HepG2 (cell line): ENCODE results near the gene RER1. TPM values are rescaled to one million over a fixed set of nuclear protein-coding genes. Genes with fewer than 3 reads are reported as not detected.
A peak's percentile ranks its signal among the peaks of the same experiment; 100 is the strongest.

Experiments
- ATAC-seq: fragments of 200-7000 bp; cut with Tn5 transposase; 3 replicates; pipeline ENCODE4 v1.9.1; 2020; ENCODE audit warnings: mild to moderate bottlenecking, moderate library complexity
- BruUV-seq: library from RNA; stranded (reverse); fragments of 400-500 nt; replicated peaks from 2 replicates; lab custom pipeline; 2021; lab: Mats Ljungman, UMichigan
- CTCF ChIA-PET: fragments of 300-600 bp; formaldehyde crosslinking; extraction: SDS; loops from one replicate; lab custom pipeline; 2021; ENCODE audit warnings: low total read pairs, inconsistent platforms, low intra/inter-chr PET ratio; lab: Yijun Ruan, JAX
- POLR2A ChIA-PET: fragments of 350-600 bp; sonication (Branson Sonifier 250); formaldehyde crosslinking; loops from one replicate; lab custom pipeline; 2020; ENCODE audit warnings: antibody characterized with exemption, inconsistent platforms; lab: Yijun Ruan, JAX
- DNase-seq: peaks from one replicate; pipeline ENCODE4 v3.0.0-alpha.2; 2015; ENCODE audit warnings: low spot score
- FAIRE-seq: peaks from 3 replicates; lab custom pipeline; 2011; peaks lifted over from hg19 to GRCh38; lab: Jason Lieb, UNC
- H2AFZ ChIP-seq: one replicate; pipeline ENCODE4 v1.6.1; 2011; ENCODE audit warnings: low read length, inconsistent platforms
- H3K27ac ChIP-seq: fragments of 300-600 bp; 3 replicates; pipeline ENCODE4 v1.8.0; 2011; ENCODE audit warnings: mixed run types, mild to moderate bottlenecking, mixed read lengths, low read length, inconsistent platforms; ENCODE audit not compliant: insufficient read depth; ENCODE audit errors: extremely low read length
- H3K27me3 ChIP-seq, 2 experiments: fragments of 200-600 bp in 1 of 2; 2 replicates in 1 of 2; 3 replicates in 1 of 2; pipeline versions ENCODE4 v1.6.0 to v1.8.0; 2011; ENCODE audit warnings: low read length in 2 of 2, mild to moderate bottlenecking in 2 of 2, moderate library complexity in 2 of 2, inconsistent platforms in 1 of 2; ENCODE audit not compliant: insufficient read depth in 2 of 2, control insufficient read depth in 1 of 2
- H3K36me3 ChIP-seq, 2 experiments: fragments of 200-600 bp in 1 of 2; replicated peaks in 1 of 2; 2 replicates in 1 of 2; 3 replicates in 1 of 2; pipeline versions ENCODE4 v1.5.1 to v1.8.0; 2011; ENCODE audit warnings: low read length in 2 of 2, inconsistent platforms in 1 of 2; ENCODE audit not compliant: insufficient read depth in 2 of 2, control insufficient read depth in 1 of 2
- H3K4me1 ChIP-seq: 2 replicates; pipeline ENCODE4 v1.5.1; 2012; ENCODE audit warnings: low read length, inconsistent platforms; ENCODE audit not compliant: insufficient read depth
- H3K4me2 ChIP-seq: 2 replicates; pipeline ENCODE4 v1.6.0; 2011; ENCODE audit warnings: low read depth, low read length, inconsistent platforms
- H3K4me3 ChIP-seq, 3 experiments: fragments of 200-600 bp in 1 of 3; sonication (generic), shearing (Covaris generic) in 1 of 3; replicated peaks in 1 of 3; 2 replicates each; pipeline ENCODE4 v1.5.1; 2011 to 2016; ENCODE audit warnings: low read length in 3 of 3, inconsistent platforms in 2 of 3, low read depth in 2 of 3, mild to moderate bottlenecking in 2 of 3, control low read depth in 1 of 3, mixed read lengths in 1 of 3; ENCODE audit not compliant: insufficient read depth in 1 of 3
- H3K79me2 ChIP-seq: one replicate; pipeline ENCODE4 v1.6.1; 2011; ENCODE audit warnings: low read length, inconsistent platforms; ENCODE audit not compliant: insufficient read depth
- H3K9ac ChIP-seq: 2 replicates; pipeline ENCODE4 v1.6.0; 2011; ENCODE audit warnings: mild to moderate bottlenecking, low read depth, low read length, inconsistent platforms; ENCODE audit not compliant: insufficient read depth
- H3K9me3 ChIP-seq: 2 replicates; pipeline ENCODE4 v1.5.1; 2012; ENCODE audit warnings: mild to moderate bottlenecking, low read length
- H4K20me1 ChIP-seq: 2 replicates; pipeline ENCODE4 v1.6.0; 2011; ENCODE audit warnings: inconsistent platforms, mild to moderate bottlenecking, low read length, moderate library complexity; ENCODE audit not compliant: insufficient read depth
- CBX2 ChIP-seq, 2 experiments: fragments of 200-600 bp in 1 of 2; sonication (generic); formaldehyde crosslinking in 1 of 2; IDR thresholded peaks; 2 replicates each; pipeline versions ENCODE4 v1.7.0 to v1.8.1; 2018 to 2022; ENCODE audit warnings: low read depth in 2 of 2, low read length in 1 of 2, mild to moderate bottlenecking in 1 of 2, missing genetic modification reagents in 1 of 2
- HIVEP1 ChIP-seq: sonication (generic); formaldehyde crosslinking; IDR thresholded peaks from 2 replicates; pipeline ENCODE4 v1.4.0; 2020; ENCODE audit warnings: mild to moderate bottlenecking, missing genetic modification reagents
- HNRNPLL ChIP-seq: fragments of 200-400 bp; formaldehyde crosslinking; IDR thresholded peaks from 2 replicates; pipeline ENCODE4 v1.6.1; 2017; ENCODE audit warnings: mild to moderate bottlenecking, low read depth, low read length; ENCODE audit not compliant: poor library complexity, severe bottlenecking
- KDM5A ChIP-seq: fragments of 200-600 bp; sonication (generic); IDR thresholded peaks from 2 replicates; pipeline ENCODE4 v1.7.0; 2018; ENCODE audit warnings: antibody characterized with exemption, mild to moderate bottlenecking, low read length, borderline replicate concordance
- MATR3 ChIP-seq: sonication (generic); formaldehyde crosslinking; IDR thresholded peaks from 2 replicates; pipeline ENCODE4 v1.4.0; 2020; ENCODE audit warnings: missing genetic modification reagents
- NR2F1 ChIP-seq, 2 experiments: fragments of 450-650 bp in 1 of 2; formaldehyde crosslinking in 1 of 2; IDR thresholded peaks; 2 replicates each; pipeline versions ENCODE4 v1.5.0 to v1.6.1; 2016 to 2020; ENCODE audit warnings: mild to moderate bottlenecking in 1 of 2, missing compliant biosample characterization in 1 of 2, missing genetic modification reagents in 1 of 2, moderate library complexity in 1 of 2
- RBM22 ChIP-seq: fragments of 200-400 bp; formaldehyde crosslinking; optimal IDR thresholded peaks from 2 replicates; pipeline ENCODE3; 2017; ENCODE audit warnings: mild to moderate bottlenecking, low read length, moderate library complexity
- RCOR2 ChIP-seq: IDR thresholded peaks from 2 replicates; pipeline ENCODE4 v1.6.1; 2016; ENCODE audit warnings: missing biosample characterization, missing genetic modification reagents
- THYN1 ChIP-seq: sonication (generic); formaldehyde crosslinking; IDR thresholded peaks from 2 replicates; pipeline ENCODE4 v1.8.1; 2023; ENCODE audit warnings: low read depth, mild to moderate bottlenecking, moderate library complexity, missing genetic modification reagents, borderline replicate concordance
- YEATS2 ChIP-seq: sonication (generic); formaldehyde crosslinking; IDR thresholded peaks from 2 replicates; pipeline ENCODE4 v1.4.0; 2020; ENCODE audit warnings: missing genetic modification reagents, borderline replicate concordance
- ZFP62 ChIP-seq: sonication (generic); formaldehyde crosslinking; IDR thresholded peaks from 2 replicates; pipeline ENCODE4 v1.4.0; 2020; ENCODE audit warnings: missing genetic modification reagents
- ZNF160 ChIP-seq: sonication (generic); formaldehyde crosslinking; IDR thresholded peaks from 2 replicates; pipeline ENCODE4 v1.8.0; 2022; ENCODE audit warnings: mild to moderate bottlenecking, inconsistent platforms, missing genetic modification reagents
- ZNF234 ChIP-seq: sonication (generic); formaldehyde crosslinking; conservative IDR thresholded peaks from 2 replicates; pipeline ENCODE4 v1.5.1; 2020; ENCODE audit warnings: mild to moderate bottlenecking, missing genetic modification reagents
- ZNF275 ChIP-seq: sonication (generic); formaldehyde crosslinking; IDR thresholded peaks from 2 replicates; pipeline ENCODE4 v1.8.0; 2022; ENCODE audit warnings: missing genetic modification reagents, mild to moderate bottlenecking, inconsistent platforms, borderline replicate concordance
- ZNF543 ChIP-seq: sonication (generic); formaldehyde crosslinking; IDR thresholded peaks from 2 replicates; pipeline ENCODE4 v1.4.0; 2020; ENCODE audit warnings: mild to moderate bottlenecking, missing genetic modification reagents
- ZNF816 ChIP-seq: sonication (generic); formaldehyde crosslinking; IDR thresholded peaks from 2 replicates; pipeline ENCODE4 v1.8.0; 2022; ENCODE audit warnings: missing genetic modification reagents, mild to moderate bottlenecking, borderline replicate concordance
- WGBS: methylation state at CpG from one replicate; pipeline ENCODE4 v1.1.6; 2017; ENCODE audit warnings: low lambda C conversion rate; 5-methylcytosine and 5-hydroxymethylcytosine counted together
- in situ Hi-C: cut with HindIII; loops from 2 replicates; pipeline ENCODE4 v1.10.0; 2017; ENCODE audit warnings: low pct_unique_long_range_greater_than_20kb; ENCODE audit not compliant: extremely low pct_ligation_motif_present
- intact Hi-C: fragments of 100-400 bp; cut with micrococcal nuclease; formaldehyde crosslinking; loops from one replicate; pipeline ENCODE4 v1.10.0; 2022; ENCODE audit not compliant: unreplicated experiment
- polyA plus RNA-seq, 8 experiments: library from polyadenylated mRNA; depleted of rRNA in 3 of 8; stranded (reverse) in 7 of 8; unstranded in 1 of 8; fragments of >200 nt; fragmentation: Illumina TruSeq in 4 of 8; extraction: Trizol in 4 of 8; gene quantifications; 2 replicates each; pipeline versions ENCODE4 v1.2.1 to v1.2.3, GENCODE V29; 2011 to 2016; ENCODE audit warnings: low read depth in 4 of 8, missing spikeins in 1 of 8, mixed read lengths in 1 of 8; ENCODE audit not compliant: insufficient read depth in 1 of 8
- total RNA-seq, 5 experiments: library from RNA; depleted of rRNA; stranded (reverse); fragments of >200 nt; fragmentation: Illumina TruSeq; extraction: Trizol; gene quantifications; 2 replicates each; pipeline ENCODE4 v1.2.3, GENCODE V29; 2016; ENCODE audit warnings: low read depth in 1 of 5
- TF ChIP-seq, protein P1 (sequence below): sonication (generic); formaldehyde crosslinking; IDR thresholded peaks from 2 replicates; pipeline ENCODE4 v1.4.0; 2020; ENCODE audit warnings: mild to moderate bottlenecking, low read depth, missing genetic modification reagents

The RER1 gene
- total and polyA plus RNA-seq, 2 of the 13 experiments (the other 11 are each of a cell fraction or from before 2014, with no cell fraction given) = 128 to 164 TPM

- WGBS = 93% methylated on average over 5 of the region's 5 CpGs
- Histone ChIP-seq H3K9ac (no peak overlapping the region), H3K4me1 (peaks cover 19% of the 10 kb centered on the region), H3K4me3 (no peak overlapping the region), H3K9me3 (no peaks in the 10 kb centered on the region), H3K27me3 (no peaks in the 10 kb centered on the region; a peak in 1 of 5 replicates), H4K20me1 (peaks cover 8% of the 10 kb centered on the region; the same call in 1 of the 2 replicates), H3K4me2 (no peak overlapping the region), H3K27ac (no peak overlapping the region), H3K36me3 (peaks cover 25 to 56% of the 10 kb centered on the region in 2 experiments), H2AFZ (no peak overlapping the region), H3K79me2 (peaks cover 30% of the 10 kb centered on the region)
- no peak for ATAC-seq
- ChIA-PET POLR2A (no interaction called here), CTCF (no interaction called here)
- BruUV-seq = no TSS peak
- DNase-seq = no peak
- in situ Hi-C loops = no loop called here
- TF ChIP-seq RBM22 = peak; percentile 50
- TF ChIP-seq ZNF160 (CRISPR knock-in tag) = no peak
- TF ChIP-seq MATR3 (CRISPR knock-in tag) = no peak
- no peak for TF ChIP-seq CBX2 (IDR thresholded peaks at IDR 0.05; ENCODE audit: low read depth, low read length)
- no peak for TF ChIP-seq CBX2 (CRISPR knock-in tag; IDR thresholded peaks at IDR 0.05; ENCODE audit: low read depth)
- no peak for FAIRE-seq
- intact Hi-C loops = no loop called here
These were observed 4.8 kb downstream of the RER1 start for GRCh38 chr1:2396476-2396875.

GRCh38 chr1:2397007-2397679, 5.5 kb downstream of the RER1 start:
- no peak overlapping the region for H3K9ac ChIP-seq
- H3K36me3 ChIP-seq = peaks cover 28 to 63% of the 10 kb centered on the region in 2 experiments
- H3K27ac ChIP-seq = no peak overlapping the region
- no peak overlapping the region for H2AFZ ChIP-seq
- intact Hi-C loops = no loop called here
- no peak for ATAC-seq
- ChIA-PET CTCF (no interaction called here), POLR2A (no interaction called here)
- no peaks in the 10 kb centered on the region for H3K9me3 ChIP-seq
- H3K4me3 ChIP-seq = no peak overlapping the region
- 97% methylated on average over 19 of the region's 19 CpGs for WGBS
- no peak for FAIRE-seq
- peaks cover 8% of the 10 kb centered on the region; the same call in 1 of the 2 replicates for H4K20me1 ChIP-seq
- H3K27me3 ChIP-seq = no peaks in the 10 kb centered on the region; a peak in 1 of 5 replicates
- BruUV-seq = no TSS peak
- peaks cover 19% of the 10 kb centered on the region for H3K4me1 ChIP-seq
- DNase-seq = no peak
- H3K4me2 ChIP-seq = no peak overlapping the region
- peaks cover 29% of the 10 kb centered on the region for H3K79me2 ChIP-seq
- in situ Hi-C loops = no loop called here
- no peak for TF ChIP-seq ZNF275 (CRISPR knock-in tag)
- TF ChIP-seq, protein P1, sequence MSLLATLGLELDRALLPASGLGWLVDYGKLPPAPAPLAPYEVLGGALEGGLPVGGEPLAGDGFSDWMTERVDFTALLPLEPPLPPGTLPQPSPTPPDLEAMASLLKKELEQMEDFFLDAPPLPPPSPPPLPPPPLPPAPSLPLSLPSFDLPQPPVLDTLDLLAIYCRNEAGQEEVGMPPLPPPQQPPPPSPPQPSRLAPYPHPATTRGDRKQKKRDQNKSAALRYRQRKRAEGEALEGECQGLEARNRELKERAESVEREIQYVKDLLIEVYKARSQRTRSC (CRISPR knock-in tag) = no peak
- TF ChIP-seq YEATS2 (CRISPR knock-in tag) = no peak
- TF ChIP-seq KDM5A = no peak
- no peak for TF ChIP-seq HNRNPLL
- TF ChIP-seq ZNF543 (CRISPR knock-in tag) = no peak
- TF ChIP-seq ZFP62 = no peak
- TF ChIP-seq ZNF234 (CRISPR knock-in tag) = no peak
- TF ChIP-seq HIVEP1 (CRISPR knock-in tag) = no peak
- no peak for TF ChIP-seq ZNF816 (CRISPR knock-in tag)
- no peak for TF ChIP-seq RCOR2 (CRISPR knock-in tag)
- TF ChIP-seq NR2F1 (CRISPR knock-in tag; IDR thresholded peaks at IDR 0.05) = no peak
- no peak for TF ChIP-seq THYN1 (CRISPR knock-in tag)
